HG02623 (cell line): ENCODE results near the gene GCHFR.

ENCODE experiments used
- ATAC-seq: cut with Tn5 transposase; IDR thresholded peaks from one replicate; pipeline ENCODE4 v1.9.1; 2021; ENCODE audit warnings: moderate library complexity; ENCODE audit not compliant: unreplicated experiment

GCHFR gene

GRCh38 chr15:40754883-40755811 lies 8.7 kb upstream of the GCHFR start, which contains the start of gene RMDN3:
Gene RMDN3 (minus strand): TSS chr15:40755254. CDS start chr15:40754783, 471 bp downstream.
- ATAC-seq, result peak; percentile 75

GRCh38 chr15:40755812-40756208 lies 8.1 kb upstream of the GCHFR start:
- ATAC-seq, result no peak

DNA sequence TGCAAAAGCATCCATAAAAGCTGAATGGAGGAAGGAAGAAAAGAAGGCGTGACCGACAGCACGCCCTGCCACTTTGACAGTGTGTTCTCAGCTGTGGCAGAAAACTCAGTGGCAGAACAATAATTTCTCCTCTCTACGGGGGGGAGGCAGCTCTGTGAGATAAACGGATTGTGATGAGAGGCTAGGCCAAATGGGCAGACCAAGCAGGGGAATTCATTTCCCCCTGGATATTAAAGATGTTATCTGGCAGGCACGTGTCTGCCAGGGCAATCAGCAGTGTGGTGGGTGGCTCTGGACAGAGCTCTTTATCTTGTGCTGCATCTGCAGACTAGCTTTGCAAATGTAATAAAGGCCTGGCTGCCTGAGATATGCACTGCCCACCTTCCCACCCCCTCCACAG lies 6.9 kb upstream of the GCHFR start:
- no peak for ATAC-seq

GRCh38 chr15:40759961-40760360 lies 3.9 kb upstream of the GCHFR start:
- no peak for ATAC-seq

DNA sequence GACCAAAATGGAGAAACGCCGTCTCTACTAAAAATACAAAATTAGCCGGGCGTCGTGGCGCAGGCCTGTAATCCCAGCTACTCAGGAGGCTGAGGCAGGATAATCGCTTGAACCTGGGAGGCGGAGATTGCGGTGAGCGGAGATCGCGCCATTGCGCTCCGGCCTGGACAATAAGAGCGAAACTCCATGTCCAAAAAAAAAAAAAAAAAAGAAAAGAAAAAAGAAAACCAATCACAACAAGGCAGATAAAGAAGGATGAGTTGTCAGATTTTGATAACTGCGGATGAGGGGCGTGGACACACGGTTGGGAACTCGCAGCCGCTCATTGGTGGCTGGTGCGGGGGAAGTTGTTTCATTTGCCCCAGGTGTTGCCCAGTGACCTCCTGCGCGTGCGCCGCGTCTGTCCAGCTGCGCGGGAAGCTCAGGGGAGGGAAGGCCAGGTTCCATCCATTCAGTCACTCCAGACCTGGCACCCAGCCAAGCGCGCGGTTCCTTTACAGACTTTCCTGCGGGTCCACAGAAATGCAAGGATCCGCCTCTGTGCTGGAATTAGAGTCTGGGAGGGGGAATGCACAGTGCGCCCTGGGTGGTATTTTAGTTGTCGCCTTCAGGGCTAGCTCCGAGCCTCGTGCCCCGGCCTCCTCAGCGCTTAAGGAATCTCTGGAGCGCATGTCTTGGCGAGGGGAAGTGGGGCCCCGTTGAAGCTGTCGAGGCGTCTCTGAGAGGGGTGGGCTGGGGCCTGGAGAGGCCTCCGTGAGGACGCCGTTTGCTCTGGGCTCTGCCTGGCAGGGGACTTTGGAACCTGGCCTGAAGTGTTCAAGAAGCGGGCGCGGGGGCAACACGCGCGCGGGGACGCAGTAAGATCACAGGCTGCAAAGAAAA lies 708 bp upstream of the GCHFR start:
- peak; percentile 3 for ATAC-seq

DNA sequence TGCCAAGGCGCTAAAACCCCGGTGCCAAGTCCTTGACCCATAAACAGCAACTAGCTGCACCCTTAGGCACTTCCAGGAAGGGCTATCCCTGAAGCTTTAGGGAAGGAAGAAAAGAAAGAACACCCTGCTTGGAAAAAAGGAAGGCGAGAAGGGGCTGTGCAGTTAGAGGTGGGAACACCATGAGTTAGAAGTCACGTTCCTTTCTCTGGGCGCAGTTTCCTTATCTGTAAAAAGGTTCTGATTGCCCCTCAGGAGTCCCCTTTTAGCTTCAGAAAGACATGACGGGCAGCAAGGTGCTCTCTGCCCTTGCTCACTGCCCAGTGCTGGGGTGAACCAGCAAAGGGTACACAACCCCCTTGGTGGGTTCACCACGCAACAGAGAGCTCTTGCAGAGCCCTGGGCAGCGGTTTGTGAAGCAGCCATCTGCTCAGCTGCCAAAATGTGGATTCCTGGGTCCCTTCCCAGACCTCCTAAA lies 798 bp downstream of the GCHFR start:
- ATAC-seq, result no peak

GRCh38 chr15:40766194-40766815 lies 2.4 kb downstream of the GCHFR start:
- ATAC-seq, result no peak

DNA sequence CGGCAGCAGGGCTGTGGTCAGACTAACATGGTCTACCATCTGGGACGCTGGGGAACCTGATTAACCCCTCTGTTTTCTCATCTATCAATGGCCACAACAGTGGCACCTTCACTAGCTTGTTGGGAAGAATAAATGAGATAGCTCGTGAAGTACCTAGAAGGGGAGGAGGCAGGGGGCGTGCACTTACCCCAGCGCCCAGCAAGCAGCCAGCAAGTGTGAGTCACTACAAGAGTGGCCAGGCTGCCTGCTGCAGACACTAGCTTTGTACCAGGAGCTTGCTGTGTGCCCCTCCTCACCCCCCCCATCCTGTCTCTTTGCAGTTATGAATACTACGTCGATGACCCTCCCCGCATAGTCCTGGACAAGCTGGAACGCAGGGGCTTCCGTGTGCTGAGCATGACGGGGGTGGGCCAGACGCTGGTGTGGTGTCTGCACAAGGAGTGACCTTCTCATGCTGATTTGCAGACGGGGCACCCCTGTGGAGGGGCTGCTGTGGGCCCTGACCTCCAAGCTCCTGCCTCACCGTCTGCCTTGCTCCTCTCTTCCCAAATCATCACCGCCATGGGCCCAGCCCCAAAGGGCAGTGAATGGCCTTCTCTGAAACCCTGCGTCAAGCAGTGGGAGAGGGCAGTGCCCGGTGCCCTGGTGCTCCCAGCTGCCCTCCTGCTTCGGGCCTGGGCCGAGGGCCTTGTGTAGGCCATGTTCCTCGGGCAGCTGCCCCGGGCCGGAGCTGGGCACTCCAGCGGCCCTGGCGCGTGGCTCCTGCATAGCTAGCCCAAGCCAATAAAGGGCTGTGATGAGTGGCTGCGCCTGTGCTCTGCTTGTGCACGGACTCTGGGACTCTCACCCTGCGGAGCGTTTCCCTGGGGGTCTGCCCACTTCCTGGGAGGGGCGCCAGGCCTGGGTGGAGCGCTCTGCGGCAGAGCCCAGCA lies 3.3 kb downstream of the GCHFR start:
- no peak for ATAC-seq

- ATAC-seq, result no peak
Measured at GRCh38 chr15:40767838-40768500, 4.1 kb downstream of the GCHFR start.

- ATAC-seq, result no peak
Measured at GRCh38 chr15:40768521-40769273, 4.8 kb downstream of the GCHFR start.

GRCh38 chr15:40769274-40770146 lies 5.6 kb downstream of the GCHFR start, which contains the start of gene C15orf62:
Gene C15orf62 (plus strand): TSS chr15:40769980. CDS start chr15:40770496, 516 bp downstream.
- peak; percentile 31 for ATAC-seq

DNA sequence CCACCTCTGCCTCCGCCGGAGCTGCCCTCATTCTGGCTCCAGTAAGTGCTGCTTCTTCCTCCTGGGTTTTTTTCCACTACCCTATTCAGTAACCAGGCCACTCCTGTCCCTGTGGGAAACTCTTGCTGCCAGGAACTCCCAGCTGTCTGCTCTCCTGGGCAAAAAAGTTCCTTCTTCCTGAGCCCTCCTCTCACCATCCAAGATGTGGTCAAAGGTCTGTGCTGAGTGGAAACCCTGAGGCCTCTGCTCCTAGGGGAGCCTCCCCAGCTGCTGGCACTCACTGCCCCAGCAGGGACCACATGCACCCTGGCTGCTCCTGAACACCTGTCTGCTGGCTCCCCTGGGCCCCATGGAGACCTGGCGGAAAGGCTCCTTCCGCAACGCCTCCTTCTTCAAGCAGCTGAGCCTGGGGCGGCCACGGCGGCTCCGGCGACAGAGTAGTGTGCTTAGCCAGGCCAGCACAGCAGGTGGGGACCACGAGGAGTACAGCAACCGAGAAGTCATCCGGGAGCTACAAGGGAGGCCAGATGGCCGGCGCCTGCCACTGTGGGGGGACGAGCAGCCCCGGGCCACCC lies 6.4 kb downstream of the GCHFR start:
- no peak for ATAC-seq

DNA sequence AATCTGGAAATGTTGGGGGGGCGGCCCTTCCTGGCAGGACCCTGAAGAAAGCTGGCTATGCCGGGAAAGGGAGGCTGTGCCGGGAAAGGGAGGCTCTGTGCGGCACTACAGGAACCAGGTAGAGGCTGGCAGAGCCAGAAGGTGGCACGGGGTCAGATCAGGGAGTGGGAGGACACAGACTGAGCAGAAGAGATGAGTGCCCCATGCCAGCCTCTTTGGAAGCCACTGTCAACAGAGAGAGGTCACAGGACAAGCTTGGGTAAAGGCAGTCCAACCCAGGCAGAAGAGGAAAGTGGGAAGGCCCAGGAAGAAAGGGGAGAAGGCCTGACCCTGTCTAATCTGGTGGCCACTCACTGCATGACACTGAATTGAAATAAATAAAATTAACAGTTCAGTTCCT lies 7.4 kb downstream of the GCHFR start:
- ATAC-seq, result no peak

- ATAC-seq, result no peak
Measured at GRCh38 chr15:40772014-40772413, 8.1 kb downstream of the GCHFR start.

DNA sequence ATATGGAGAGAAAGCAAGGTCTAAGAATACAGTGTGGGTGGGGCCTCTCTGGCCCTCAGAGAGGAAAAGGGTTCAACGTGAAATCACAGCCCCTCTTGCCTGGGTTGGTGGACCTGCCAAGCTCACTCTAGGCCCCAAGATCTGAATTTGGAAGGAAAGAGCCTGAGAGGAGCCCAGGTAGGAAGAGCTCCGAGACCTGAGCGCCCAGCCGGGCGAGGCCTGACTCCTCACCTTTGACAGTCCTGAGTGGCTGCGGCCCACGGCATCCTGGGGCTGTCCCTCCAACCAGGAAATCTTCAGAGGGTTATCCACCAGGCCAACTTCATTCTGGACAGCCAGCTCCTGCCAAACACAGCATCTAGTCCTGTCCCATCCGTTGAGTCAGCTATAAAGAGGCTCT lies 9.6 kb downstream of the GCHFR start:
- ATAC-seq, result no peak

DNA sequence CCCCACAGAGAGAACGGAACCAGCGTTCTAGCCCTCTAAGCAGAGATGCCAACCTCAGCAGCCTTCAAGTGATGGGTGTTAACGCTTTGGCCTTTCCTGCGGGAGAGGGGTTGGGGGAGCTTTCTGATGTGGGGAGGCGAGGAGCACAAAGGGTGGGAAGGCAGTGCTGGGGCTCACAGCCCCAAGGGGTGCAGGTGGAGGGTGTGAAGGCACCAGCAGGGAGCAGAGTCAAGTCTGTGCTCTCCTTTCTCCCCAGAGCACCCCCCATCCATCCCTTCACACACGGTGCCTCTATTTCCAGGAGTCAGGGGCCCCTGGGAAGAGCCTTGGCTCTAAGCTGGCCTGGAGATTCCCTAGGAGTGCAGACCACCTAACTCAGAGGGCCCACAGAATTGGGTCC lies 10.0 kb downstream of the GCHFR start:
- no peak for ATAC-seq

DNA sequence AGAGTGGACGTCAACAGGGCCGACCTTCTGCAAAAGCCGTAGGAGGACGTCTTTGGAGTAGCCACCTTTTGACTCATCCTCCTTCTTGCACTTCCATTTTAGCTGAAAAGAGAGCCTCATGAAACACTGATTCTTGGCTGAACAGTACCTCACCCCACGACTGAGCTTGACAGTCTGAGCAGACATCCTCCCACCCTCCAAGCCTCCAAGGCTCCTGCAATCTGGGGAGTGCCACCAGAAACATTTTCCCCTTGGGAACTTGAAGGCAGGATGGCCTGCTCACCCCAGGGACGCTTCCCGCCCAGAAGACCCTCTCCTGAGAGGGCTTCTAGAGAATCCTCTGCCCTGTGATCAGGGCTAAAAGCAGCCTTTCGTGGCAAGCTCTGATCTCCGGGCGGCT lies 11.1 kb downstream of the GCHFR start:
- no peak for ATAC-seq
